ENCODE measurements around the gene COPZ2.
"Not testable (repeated sequence)": the region's sequence is repeated elsewhere in the genome, so short reads cannot be mapped to it uniquely, and the experiment has no call there.

DNA sequence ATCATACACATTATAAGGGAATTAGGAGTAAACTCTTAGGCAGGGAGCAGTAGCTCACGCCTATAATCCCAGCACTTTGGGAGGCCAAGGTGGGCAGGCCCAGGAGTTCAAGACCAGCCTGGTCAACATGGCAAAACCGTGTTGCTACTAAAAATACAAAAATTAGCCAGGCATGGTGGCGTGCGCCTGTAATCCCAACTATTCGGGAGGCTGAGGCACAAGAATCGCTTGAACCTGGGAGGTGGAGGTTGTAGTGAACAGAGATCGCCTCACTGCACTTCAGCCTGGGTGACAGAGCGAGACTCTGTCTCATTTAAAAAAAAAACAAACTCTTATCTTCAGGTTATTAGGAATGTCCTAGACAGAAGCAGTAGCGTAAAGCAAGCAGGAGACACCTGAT is 35.2 kb upstream of the COPZ2 start:
- not testable (repeated sequence) for TF ChIP-seq TARDBP (IDR thresholded peaks at IDR 0.05); FOXM1 (IDR thresholded peaks at IDR 0.05; ENCODE audit: borderline replicate concordance); FOXK2 (IDR thresholded peaks at IDR 0.05); ELF4 (IDR thresholded peaks at IDR 0.05)

All from HEK293T (cell line).